GM12801 (cell line): ENCODE measurements around the gene CFAP251.

Experiments used
- TF ChIP-seq, protein P1 (sequence below): IDR thresholded peaks from one replicate; pipeline ENCODE4 v1.5.1; 2011; ENCODE audit warnings: control low read depth; ENCODE audit not compliant: insufficient read length; ENCODE audit errors: extremely low read depth

Gene CFAP251

GRCh38 chr12:122022393-122023338 lies 104.3 kb downstream of the CFAP251 start:
- TF ChIP-seq, protein P1, sequence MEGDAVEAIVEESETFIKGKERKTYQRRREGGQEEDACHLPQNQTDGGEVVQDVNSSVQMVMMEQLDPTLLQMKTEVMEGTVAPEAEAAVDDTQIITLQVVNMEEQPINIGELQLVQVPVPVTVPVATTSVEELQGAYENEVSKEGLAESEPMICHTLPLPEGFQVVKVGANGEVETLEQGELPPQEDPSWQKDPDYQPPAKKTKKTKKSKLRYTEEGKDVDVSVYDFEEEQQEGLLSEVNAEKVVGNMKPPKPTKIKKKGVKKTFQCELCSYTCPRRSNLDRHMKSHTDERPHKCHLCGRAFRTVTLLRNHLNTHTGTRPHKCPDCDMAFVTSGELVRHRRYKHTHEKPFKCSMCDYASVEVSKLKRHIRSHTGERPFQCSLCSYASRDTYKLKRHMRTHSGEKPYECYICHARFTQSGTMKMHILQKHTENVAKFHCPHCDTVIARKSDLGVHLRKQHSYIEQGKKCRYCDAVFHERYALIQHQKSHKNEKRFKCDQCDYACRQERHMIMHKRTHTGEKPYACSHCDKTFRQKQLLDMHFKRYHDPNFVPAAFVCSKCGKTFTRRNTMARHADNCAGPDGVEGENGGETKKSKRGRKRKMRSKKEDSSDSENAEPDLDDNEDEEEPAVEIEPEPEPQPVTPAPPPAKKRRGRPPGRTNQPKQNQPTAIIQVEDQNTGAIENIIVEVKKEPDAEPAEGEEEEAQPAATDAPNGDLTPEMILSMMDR: no peak

- TF ChIP-seq, protein P1: no peak
Observed at GRCh38 chr12:122023339-122024131, 105.1 kb downstream of the CFAP251 start.

GRCh38 chr12:122024132-122024785 lies 105.9 kb downstream of the CFAP251 start:
- TF ChIP-seq, protein P1: no peak

GRCh38 chr12:122026706-122027333 lies 108.4 kb downstream of the CFAP251 start:
- TF ChIP-seq, protein P1: no peak

GRCh38 chr12:122028165-122028904 lies 109.9 kb downstream of the CFAP251 start:
- TF ChIP-seq, protein P1: no peak

DNA sequence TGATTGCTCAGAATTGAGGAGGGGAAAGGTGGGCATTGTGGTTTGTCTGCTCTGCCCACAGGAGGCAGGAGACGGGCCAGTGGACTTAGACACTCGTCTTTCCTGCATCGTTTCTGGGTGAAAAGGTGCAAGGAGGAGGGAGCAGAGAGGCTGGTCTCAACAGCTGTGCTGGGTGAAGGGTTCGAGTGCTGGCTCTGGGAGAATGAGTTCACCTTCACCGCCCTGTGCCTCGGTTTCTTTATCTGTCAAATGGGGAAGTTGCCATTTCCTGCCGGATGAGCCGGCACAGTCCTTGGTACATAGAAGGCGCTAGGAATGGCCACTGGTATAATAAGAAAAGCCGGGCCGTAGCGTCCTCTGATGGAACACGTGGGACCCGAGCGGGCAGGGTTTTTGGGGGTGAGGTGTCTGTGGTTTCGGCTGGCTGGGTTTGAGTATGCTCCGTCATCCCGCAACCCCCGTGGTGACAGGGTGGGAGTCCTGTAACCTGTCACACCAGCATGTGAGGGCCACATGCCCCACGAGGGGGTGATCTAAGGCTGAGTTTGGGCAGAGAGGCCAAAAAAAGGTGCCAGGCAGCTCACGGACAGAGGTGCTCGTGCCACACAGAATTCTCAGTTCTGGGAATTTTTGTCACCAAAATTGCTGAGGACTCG lies 110.6 kb downstream of the CFAP251 start:
- TF ChIP-seq, protein P1: no peak
